HepG2 (cell line): ENCODE measurements around the gene PIP5K1C. TPM values are rescaled to one million over a fixed set of nuclear protein-coding genes. Genes with fewer than 3 reads are reported as not detected.
A peak's percentile ranks its signal among the peaks of the same experiment; 100 is the strongest.

Source experiments
- ARNT2 ChIP-seq: sonication (generic); formaldehyde crosslinking; IDR thresholded peaks from 2 replicates; pipeline ENCODE4 v1.8.0; 2022; ENCODE audit warnings: mild to moderate bottlenecking, low read depth, missing genetic modification reagents, moderate library complexity
- ATF1 ChIP-seq: IDR thresholded peaks from 2 replicates; pipeline ENCODE4 v1.6.1; 2016; ENCODE audit warnings: mild to moderate bottlenecking, control low read depth
- FOXA1 ChIP-seq, 2 experiments: fragments of 450-650 bp in 1 of 2; sonication (generic) in 1 of 2; formaldehyde crosslinking in 1 of 2; IDR thresholded peaks; 2 replicates each; pipeline versions ENCODE4 v1.4.0 to v1.6.1; 2016 to 2020; ENCODE audit warnings: missing genetic modification reagents in 1 of 2
- GMEB1 ChIP-seq: sonication (generic); formaldehyde crosslinking; IDR thresholded peaks from 2 replicates; pipeline ENCODE4 v1.5.1; 2020; ENCODE audit warnings: missing genetic modification reagents, mild to moderate bottlenecking, borderline replicate concordance
- HMGXB4 ChIP-seq, 2 experiments: sonication (generic) in 1 of 2; formaldehyde crosslinking in 1 of 2; IDR thresholded peaks; 2 replicates each; pipeline versions ENCODE4 v1.4.0 to v1.6.1; 2018 to 2020; ENCODE audit warnings: missing genetic modification reagents in 2 of 2, borderline replicate concordance in 1 of 2, low read depth in 1 of 2, mild to moderate bottlenecking in 1 of 2, missing biosample characterization in 1 of 2
- KDM2A ChIP-seq: sonication (generic); formaldehyde crosslinking; IDR thresholded peaks from 2 replicates; pipeline ENCODE4 v1.4.0; 2020; ENCODE audit warnings: low read depth, missing genetic modification reagents, borderline replicate concordance
- KLF11 ChIP-seq: IDR thresholded peaks from 2 replicates; pipeline ENCODE4 v1.6.1; 2016; ENCODE audit warnings: missing compliant biosample characterization
- MEF2D ChIP-seq: sonication (generic); formaldehyde crosslinking; IDR thresholded peaks from 2 replicates; pipeline ENCODE4 v1.5.1; 2020; ENCODE audit warnings: mild to moderate bottlenecking, missing genetic modification reagents
- MEIS1 ChIP-seq: sonication (generic); formaldehyde crosslinking; IDR thresholded peaks from 2 replicates; pipeline ENCODE4 v1.9.0; 2021; ENCODE audit warnings: mild to moderate bottlenecking, missing genetic modification reagents, moderate library complexity, borderline replicate concordance
- NFAT5 ChIP-seq: sonication (generic); formaldehyde crosslinking; IDR thresholded peaks from 2 replicates; pipeline ENCODE4 v1.4.0; 2020; ENCODE audit warnings: missing genetic modification reagents
- SATB2 ChIP-seq: sonication (generic); formaldehyde crosslinking; IDR thresholded peaks from 2 replicates; pipeline ENCODE4 v1.5.0; 2020; ENCODE audit warnings: missing genetic modification reagents
- SKI ChIP-seq: fragments of 450-650 bp; IDR thresholded peaks from one replicate; pipeline ENCODE4 v1.6.1; 2018; ENCODE audit warnings: mild to moderate bottlenecking; ENCODE audit not compliant: partially characterized antibody
- THYN1 ChIP-seq: sonication (generic); formaldehyde crosslinking; IDR thresholded peaks from 2 replicates; pipeline ENCODE4 v1.8.1; 2023; ENCODE audit warnings: low read depth, mild to moderate bottlenecking, moderate library complexity, missing genetic modification reagents, borderline replicate concordance
- ZNF180 ChIP-seq: sonication (generic); formaldehyde crosslinking; IDR thresholded peaks from 2 replicates; pipeline ENCODE4 v1.4.0; 2020; ENCODE audit warnings: low read depth, missing genetic modification reagents, borderline replicate concordance
- ZNF253 ChIP-seq: sonication (generic); formaldehyde crosslinking; IDR thresholded peaks from 2 replicates; pipeline ENCODE4 v1.8.0; 2022; ENCODE audit warnings: mild to moderate bottlenecking, missing genetic modification reagents, borderline replicate concordance
- ZNF580 ChIP-seq: IDR thresholded peaks from 2 replicates; pipeline ENCODE4 v1.6.1; 2016; ENCODE audit warnings: low read depth, borderline replicate concordance
- ZNF672 ChIP-seq: sonication (generic); formaldehyde crosslinking; IDR thresholded peaks from 2 replicates; pipeline ENCODE4 v1.8.1; 2022; ENCODE audit warnings: missing genetic modification reagents
- ZNF772 ChIP-seq: sonication (generic); formaldehyde crosslinking; IDR thresholded peaks from 2 replicates; pipeline ENCODE4 v1.5.0; 2020; ENCODE audit warnings: mild to moderate bottlenecking, missing genetic modification reagents
- polyA plus RNA-seq, 8 experiments: library from polyadenylated mRNA; depleted of rRNA in 3 of 8; stranded (reverse) in 7 of 8; unstranded in 1 of 8; fragments of >200 nt; fragmentation: Illumina TruSeq in 4 of 8; extraction: Trizol in 4 of 8; gene quantifications; 2 replicates each; pipeline versions ENCODE4 v1.2.1 to v1.2.3, GENCODE V29; 2011 to 2016; ENCODE audit warnings: low read depth in 4 of 8, missing spikeins in 1 of 8, mixed read lengths in 1 of 8; ENCODE audit not compliant: insufficient read depth in 1 of 8
- total RNA-seq, 5 experiments: library from RNA; depleted of rRNA; stranded (reverse); fragments of >200 nt; fragmentation: Illumina TruSeq; extraction: Trizol; gene quantifications; 2 replicates each; pipeline ENCODE4 v1.2.3, GENCODE V29; 2016; ENCODE audit warnings: low read depth in 1 of 5

Gene PIP5K1C
- total and polyA plus RNA-seq, 2 of the 13 experiments (the other 11 are each of a cell fraction or from before 2014, with no cell fraction given), result 3.6 to 4.3 TPM

- TF ChIP-seq GMEB1, result peak; percentile 64; the same call in 1 of the 2 replicates
- TF ChIP-seq NFAT5 (CRISPR knock-in tag), result no peak
- 0 out of 2 replicates have a peak, but pooled peaks have one; percentile 23 for TF ChIP-seq ARNT2 (CRISPR knock-in tag)
- TF ChIP-seq FOXA1 (IDR thresholded peaks at IDR 0.05), result no peak
- TF ChIP-seq FOXA1 (CRISPR knock-in tag; IDR thresholded peaks at IDR 0.05), result peak; percentile 39; the same call in 1 of the 2 replicates
- 0 out of 2 replicates have a peak, but pooled peaks have one; percentile 50 for TF ChIP-seq KDM2A (CRISPR knock-in tag)
- TF ChIP-seq THYN1, result no peak
- TF ChIP-seq ZNF672 (CRISPR knock-in tag), result no peak
- 0 out of 4 replicates have a peak, but pooled peaks have one; percentile 4 to 66 for TF ChIP-seq HMGXB4 (CRISPR knock-in tag; IDR thresholded peaks at IDR 0.05; ENCODE audit: borderline replicate concordance in 1 of 2, low read depth in 1 of 2)
- TF ChIP-seq ZNF580, result no peak
- peak; percentile 40; the same call in 1 of the 2 replicates for TF ChIP-seq ZNF772 (CRISPR knock-in tag)
- no peak for TF ChIP-seq ZNF253 (CRISPR knock-in tag)
- no peak for TF ChIP-seq KLF11 (CRISPR knock-in tag)
- no peak for TF ChIP-seq ATF1 (CRISPR knock-in tag)
- no peak for TF ChIP-seq ZNF180 (CRISPR knock-in tag)
- peak; percentile 31; the same call in 1 of the 2 replicates for TF ChIP-seq MEIS1 (CRISPR knock-in tag)
- TF ChIP-seq MEF2D (CRISPR knock-in tag), result 0 out of 2 replicates have a peak, but pooled peaks have one; percentile 27
- TF ChIP-seq SKI, result peak; percentile 30
- TF ChIP-seq SATB2 (CRISPR knock-in tag), result no peak
Measured at GRCh38 chr19:3700242-3701032, at the start of gene PIP5K1C (continued).
